Activated CD8-positive, alpha-beta T cell treated with anti-CD3 and anti-CD28 coated beads for 36 hours (primary cell): ENCODE data around the gene SGF29. TPM values are rescaled to one million over a fixed set of nuclear protein-coding genes. Genes with fewer than 3 reads are reported as not detected.
"Not testable (repeated sequence)": the region's sequence is repeated elsewhere in the genome, so short reads cannot be mapped to it uniquely, and the experiment has no call there.

Experiments used
- ATAC-seq: fragments of 200-7000 bp; cut with Tn5 transposase; one replicate; pipeline ENCODE4 v1.10.0; 2021; ENCODE audit warnings: mild to moderate bottlenecking, moderate library complexity
- CTCF ChIA-PET: fragments of 350-600 bp; sonication (Branson Sonifier 250); formaldehyde crosslinking; loops from one replicate; lab custom pipeline; 2021; ENCODE audit warnings: antibody characterized with exemption; lab: Charles Lee
- POLR2A ChIA-PET: fragments of 350-600 bp; sonication (Branson Sonifier 250); formaldehyde crosslinking; loops from one replicate; lab custom pipeline; 2021; ENCODE audit warnings: antibody characterized with exemption; lab: Charles Lee
- DNase-seq: peaks from one replicate; pipeline ENCODE4 v3.0.0-alpha.2; 2020
- H3K27ac Mint-ChIP-seq: one replicate; pipeline ENCODE4 v1.8.0; 2021; ENCODE audit warnings: mild to moderate bottlenecking, mixed read lengths
- H3K27me3 Mint-ChIP-seq: one replicate; pipeline ENCODE4 v1.8.0; 2021; ENCODE audit warnings: mixed read lengths
- H3K36me3 Mint-ChIP-seq: one replicate; pipeline ENCODE4 v1.8.0; 2021; ENCODE audit warnings: low read depth, mixed read lengths
- H3K4me1 Mint-ChIP-seq: one replicate; pipeline ENCODE4 v1.8.0; 2021; ENCODE audit warnings: low read depth, mixed read lengths
- H3K4me3 Mint-ChIP-seq: one replicate; pipeline ENCODE4 v1.8.0; 2021; ENCODE audit warnings: mild to moderate bottlenecking, moderate library complexity, mixed read lengths
- H3K9me3 Mint-ChIP-seq: one replicate; pipeline ENCODE4 v1.8.0; 2021; ENCODE audit warnings: mixed read lengths
- CTCF ChIP-seq: fragments of 200-600 bp; IDR thresholded peaks from one replicate; pipeline ENCODE4 v1.8.0; 2022; ENCODE audit warnings: antibody characterized with exemption, mild to moderate bottlenecking
- intact Hi-C: fragments of 100-400 bp; cut with micrococcal nuclease; formaldehyde crosslinking; loops from one replicate; pipeline ENCODE4 v1.10.0; 2022
- total RNA-seq, 2 experiments: library from RNA; stranded (reverse); gene quantifications; one replicate each; pipeline ENCODE4 v1.2.3, GENCODE V29; 2021

The SGF29 gene
- total RNA-seq, 2 experiments from 2014 or later, result 25.0 TPM

- Mint-ChIP-seq H3K4me3 (no peak within 1 kb of the TSS), H3K27me3 (no peaks in the 10 kb centered on the region), H3K36me3 (no peaks in the 10 kb centered on the region), H3K27ac (no peak within 1 kb of the TSS), H3K9me3 (no peaks in the 10 kb centered on the region), H3K4me1 (peaks cover 19% of the 10 kb centered on the region)
- DNase-seq (no peak), ATAC-seq (no peak)
- CTCF ChIA-PET, result no interaction called here
- POLR2A ChIA-PET, result no interaction called here
- intact Hi-C loops, result no loop called here
- TF ChIP-seq CTCF, result no peak
Measured at GRCh38 chr16:28538733-28539596, 14.8 kb upstream of the SGF29 start, which contains the start of gene NUPR1. Gene NUPR1 (minus strand): TSS chr16:28538974. CDS start chr16:28538907, 67 bp downstream.

- ChIA-PET POLR2A (interaction anchor here (0.7 to 1.1 kb wide), 3 partner anchors 18 to 282 kb away, joined by 3 read pairs; partner anchors contain the start of gene ATXN2L), CTCF (no interaction called here)
- H3K9me3 Mint-ChIP-seq, result no peaks in the 10 kb centered on the region
- DNase-seq (no peak), ATAC-seq (no peak)
- peaks cover 5% of the 10 kb centered on the region for H3K4me1 Mint-ChIP-seq
- H3K4me3 Mint-ChIP-seq, result no peak overlapping the region
- no peak for TF ChIP-seq CTCF
- no peaks in the 10 kb centered on the region for H3K27me3 Mint-ChIP-seq
- intact Hi-C loops, result no loop called here
- no peak overlapping the region for H3K27ac Mint-ChIP-seq
- no peaks in the 10 kb centered on the region for H3K36me3 Mint-ChIP-seq
Measured at GRCh38 chr16:28540346-28540745, 13.4 kb upstream of the SGF29 start.

GRCh38 chr16:28542646-28543045, 11.1 kb upstream of the SGF29 start:
- ChIA-PET CTCF (interaction anchor here (1.2 kb wide), 1 partner anchor 9 kb away, joined by 3 read pairs; no protein-coding TSS in a partner anchor), POLR2A (no interaction called here)
- no peaks in the 10 kb centered on the region for H3K9me3 Mint-ChIP-seq
- no peaks in the 10 kb centered on the region for H3K36me3 Mint-ChIP-seq
- H3K27ac Mint-ChIP-seq, result no peak overlapping the region
- DNase-seq (no peak), ATAC-seq (no peak)
- intact Hi-C loops, result no loop called here
- no peak for TF ChIP-seq CTCF
- H3K4me1 Mint-ChIP-seq, result peaks cover 3% of the 10 kb centered on the region
- no peak overlapping the region for H3K4me3 Mint-ChIP-seq
- no peaks in the 10 kb centered on the region for H3K27me3 Mint-ChIP-seq

GRCh38 chr16:28543072-28543471, 10.6 kb upstream of the SGF29 start:
- CTCF ChIA-PET, result no interaction called here
- Mint-ChIP-seq H3K27me3 (no peaks in the 10 kb centered on the region), H3K36me3 (no peaks in the 10 kb centered on the region), H3K4me3 (no peak overlapping the region), H3K9me3 (no peaks in the 10 kb centered on the region), H3K4me1 (peaks cover 3% of the 10 kb centered on the region), H3K27ac (no peak overlapping the region)
- TF ChIP-seq CTCF, result no peak
- POLR2A ChIA-PET, result no interaction called here
- no peak for DNase-seq
- ATAC-seq, result no peak
- intact Hi-C loops, result no loop called here

- no peaks in the 10 kb centered on the region for H3K36me3 Mint-ChIP-seq
- DNase-seq (no peak), ATAC-seq (no peak)
- peaks cover 7% of the 10 kb centered on the region for H3K4me1 Mint-ChIP-seq
- H3K27ac Mint-ChIP-seq, result no peak overlapping the region
- no peak overlapping the region for H3K4me3 Mint-ChIP-seq
- intact Hi-C loops, result no loop called here
- TF ChIP-seq CTCF, result no peak
- ChIA-PET CTCF (interaction anchor here (0.9 kb wide), 1 partner anchor 9 kb away, joined by 3 read pairs; the partner anchor contains the start of gene SGF29), POLR2A (no interaction called here)
- H3K27me3 Mint-ChIP-seq, result no peaks in the 10 kb centered on the region
- no peaks in the 10 kb centered on the region for H3K9me3 Mint-ChIP-seq
Measured at GRCh38 chr16:28544998-28545397, 8.7 kb upstream of the SGF29 start.

GRCh38 chr16:28545964-28546363, 7.8 kb upstream of the SGF29 start:
- intact Hi-C loops, H3K36me3 Mint-ChIP-seq, ATAC-seq, H3K27me3 Mint-ChIP-seq, H3K4me1 Mint-ChIP-seq, H3K9me3 Mint-ChIP-seq, DNase-seq, POLR2A ChIA-PET, CTCF ChIA-PET, H3K27ac Mint-ChIP-seq, H3K4me3 Mint-ChIP-seq: not testable (repeated sequence)
